ENCODE data around the gene RHOB.

Gene RHOB

GRCh38 chr2:20439503-20439902 lies 7.4 kb upstream of the RHOB start:
- DNase-seq = no peak

- DNase-seq = no peak
Measured at GRCh38 chr2:20440001-20440560, 6.8 kb upstream of the RHOB start.

GRCh38 chr2:20443276-20443920 lies 3.5 kb upstream of the RHOB start:
- peak; percentile 15 for DNase-seq

- no peak for DNase-seq
Measured at GRCh38 chr2:20444101-20444992, 2.5 kb upstream of the RHOB start.

- DNase-seq = no peak
Measured at GRCh38 chr2:20444993-20445910, 1.6 kb upstream of the RHOB start.

GRCh38 chr2:20446255-20446916 lies 488 bp upstream of the RHOB start:
- DNase-seq = no peak

- no peak for DNase-seq
Measured at GRCh38 chr2:20447437-20448245, 767 bp downstream of the RHOB start.

- DNase-seq = no peak
Measured at GRCh38 chr2:20448246-20448976, 1.5 kb downstream of the RHOB start.

GRCh38 chr2:20448977-20449306 lies 2.1 kb downstream of the RHOB start:
- DNase-seq = no peak

GRCh38 chr2:20449501-20450200 lies 2.8 kb downstream of the RHOB start:
- DNase-seq = no peak

GRCh38 chr2:20450201-20450999 lies 3.5 kb downstream of the RHOB start:
- DNase-seq = no peak

GRCh38 chr2:20451000-20451290 lies 4.1 kb downstream of the RHOB start:
- no peak for DNase-seq

GRCh38 chr2:20451341-20451740 lies 4.5 kb downstream of the RHOB start:
- no peak for DNase-seq

- no peak for DNase-seq
Measured at GRCh38 chr2:20451761-20452499, 5.1 kb downstream of the RHOB start.

- no peak for DNase-seq
Measured at GRCh38 chr2:20452551-20452950, 5.7 kb downstream of the RHOB start.

GRCh38 chr2:20453087-20453486 lies 6.2 kb downstream of the RHOB start:
- no peak for DNase-seq

- DNase-seq = no peak
Measured at GRCh38 chr2:20454036-20454981, 7.4 kb downstream of the RHOB start.

Data from NCI-H1417 treated with DMSO at 0.1 percent for 48 hours (cell line).